NCI-H2029 treated with DMSO at 0.1 percent for 48 hours (cell line): Measurements from ENCODE around the gene SMARCD1.
"Not testable (repeated sequence)": the region's sequence is repeated elsewhere in the genome, so short reads cannot be mapped to it uniquely, and the experiment has no call there.

ENCODE experiments used
- DNase-seq: peaks from one replicate; lab custom pipeline; 2025; lab: John Stamatoyannopoulos, UW

The SMARCD1 gene

GRCh38 chr12:50142993-50143392 is 57.9 kb downstream of the SMARCD1 start:
- no peak for DNase-seq

- no peak for DNase-seq
Measured at GRCh38 chr12:50145439-50145838, 60.3 kb downstream of the SMARCD1 start.

GRCh38 chr12:50147281-50147680 is 62.1 kb downstream of the SMARCD1 start:
- DNase-seq: no peak

- DNase-seq: not testable (repeated sequence)
Measured at GRCh38 chr12:50148011-50148410, 62.9 kb downstream of the SMARCD1 start.

GRCh38 chr12:50149311-50149710 is 64.2 kb downstream of the SMARCD1 start:
- no peak for DNase-seq
